ENCODE data around the gene AMD1. TPM values are rescaled to one million over a fixed set of nuclear protein-coding genes. Genes with fewer than 3 reads are reported as not detected.

The AMD1 gene
- total RNA-seq, 2 experiments from 2014 or later: 74.3 to 90.0 TPM

- intact Hi-C loops (cut with micrococcal nuclease; ENCODE audit: unreplicated experiment): no loop called here
- BruUV-seq (replicated peaks): no TSS peak
- Histone ChIP-seq H3K4me3 (ENCODE audit: low read depth, low read length, poor library complexity, severe bottlenecking) (no peak overlapping the region), H3K27ac (ENCODE audit: low read depth, low read length, poor library complexity, severe bottlenecking) (no peak overlapping the region), H4K20me1 (ENCODE audit: insufficient read depth, low read length) (no peaks in the 10 kb centered on the region), H3K36me3 (ENCODE audit: insufficient read depth, low read length) (no peaks in the 10 kb centered on the region), H3K4me2 (ENCODE audit: low read length) (no peak overlapping the region), H3K9me2 (ENCODE audit: insufficient read depth, low read length) (no peaks in the 10 kb centered on the region), H3K79me2 (ENCODE audit: insufficient read depth, low read depth, low read length) (no peaks in the 10 kb centered on the region), H2AFZ (ENCODE audit: low read length) (no peak overlapping the region), H3K9me3 (ENCODE audit: low read length) (no peaks in the 10 kb centered on the region), H3K4me1 (ENCODE audit: insufficient read depth, low read length, poor library complexity, severe bottlenecking) (no peaks in the 10 kb centered on the region)
- TF ChIP-seq EZH2phosphoT487 (IDR thresholded peaks at IDR 0.05; ENCODE audit: borderline replicate concordance, low read depth, low read length): no peak
- TF ChIP-seq, protein P1, sequence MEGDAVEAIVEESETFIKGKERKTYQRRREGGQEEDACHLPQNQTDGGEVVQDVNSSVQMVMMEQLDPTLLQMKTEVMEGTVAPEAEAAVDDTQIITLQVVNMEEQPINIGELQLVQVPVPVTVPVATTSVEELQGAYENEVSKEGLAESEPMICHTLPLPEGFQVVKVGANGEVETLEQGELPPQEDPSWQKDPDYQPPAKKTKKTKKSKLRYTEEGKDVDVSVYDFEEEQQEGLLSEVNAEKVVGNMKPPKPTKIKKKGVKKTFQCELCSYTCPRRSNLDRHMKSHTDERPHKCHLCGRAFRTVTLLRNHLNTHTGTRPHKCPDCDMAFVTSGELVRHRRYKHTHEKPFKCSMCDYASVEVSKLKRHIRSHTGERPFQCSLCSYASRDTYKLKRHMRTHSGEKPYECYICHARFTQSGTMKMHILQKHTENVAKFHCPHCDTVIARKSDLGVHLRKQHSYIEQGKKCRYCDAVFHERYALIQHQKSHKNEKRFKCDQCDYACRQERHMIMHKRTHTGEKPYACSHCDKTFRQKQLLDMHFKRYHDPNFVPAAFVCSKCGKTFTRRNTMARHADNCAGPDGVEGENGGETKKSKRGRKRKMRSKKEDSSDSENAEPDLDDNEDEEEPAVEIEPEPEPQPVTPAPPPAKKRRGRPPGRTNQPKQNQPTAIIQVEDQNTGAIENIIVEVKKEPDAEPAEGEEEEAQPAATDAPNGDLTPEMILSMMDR (conservative IDR thresholded peaks at IDR 0.05; ENCODE audit: low read length): no peak
- no peak for DNase-seq (ENCODE audit: low spot score)
- ChIA-PET POLR2A (interaction anchor here (1.2 kb wide), 1 partner anchor 14 kb away, joined by 3 read pairs; no protein-coding TSS in a partner anchor), CTCF (ENCODE audit: unreplicated experiment) (no interaction called here)
These were observed 56.2 kb downstream of the AMD1 start for GRCh38 chr6:110930781-110931180.

DNA sequence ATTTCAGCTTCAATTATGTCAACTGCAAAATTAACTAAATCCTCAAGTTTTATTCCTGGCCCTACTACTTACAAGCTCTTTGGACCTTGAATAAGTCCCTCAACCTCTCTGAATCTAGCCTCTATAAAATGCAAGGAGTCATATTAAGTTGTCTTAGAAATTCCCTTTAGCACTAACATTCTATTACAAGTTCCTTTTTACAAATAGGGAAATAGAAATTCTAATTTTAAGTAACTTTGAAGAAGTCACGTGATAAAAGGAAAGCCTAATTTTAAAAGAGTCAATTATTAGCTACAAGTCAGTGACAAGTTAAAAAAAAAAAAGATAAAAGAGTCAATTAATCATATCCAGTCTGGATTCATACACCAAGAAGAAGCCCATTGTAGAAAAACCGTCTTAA is 59.3 kb downstream of the AMD1 start:
- no TSS peak for BruUV-seq (replicated peaks)
- Histone ChIP-seq H3K79me2 (ENCODE audit: insufficient read depth, low read depth, low read length) (no peaks in the 10 kb centered on the region), H3K4me1 (ENCODE audit: insufficient read depth, low read length, poor library complexity, severe bottlenecking) (no peaks in the 10 kb centered on the region), H3K4me3 (ENCODE audit: low read depth, low read length, poor library complexity, severe bottlenecking) (no peak overlapping the region), H3K9me3 (ENCODE audit: low read length) (no peaks in the 10 kb centered on the region), H3K9me2 (ENCODE audit: insufficient read depth, low read length) (no peaks in the 10 kb centered on the region), H4K20me1 (ENCODE audit: insufficient read depth, low read length) (no peaks in the 10 kb centered on the region), H3K27ac (ENCODE audit: low read depth, low read length, poor library complexity, severe bottlenecking) (no peak overlapping the region), H3K4me2 (ENCODE audit: low read length) (no peak overlapping the region), H3K36me3 (ENCODE audit: insufficient read depth, low read length) (no peaks in the 10 kb centered on the region), H2AFZ (ENCODE audit: low read length) (no peak overlapping the region)
- ChIA-PET CTCF (ENCODE audit: unreplicated experiment) (no interaction called here), POLR2A (interaction anchor here (0.6 to 1.2 kb wide), 3 partner anchors 10 to 484 kb away, joined by 3 to 5 read pairs (median 4); no protein-coding TSS in a partner anchor)
- TF ChIP-seq, protein P1 (conservative IDR thresholded peaks at IDR 0.05; ENCODE audit: low read length): no peak
- TF ChIP-seq EZH2phosphoT487 (IDR thresholded peaks at IDR 0.05; ENCODE audit: borderline replicate concordance, low read depth, low read length): no peak
- no peak for DNase-seq (ENCODE audit: low spot score)
- intact Hi-C loops (cut with micrococcal nuclease; ENCODE audit: unreplicated experiment): no loop called here

GRCh38 chr6:110934381-110934898 is 59.9 kb downstream of the AMD1 start:
- H3K9me3 ChIP-seq (ENCODE audit: low read length): no peaks in the 10 kb centered on the region
- no peak for DNase-seq (ENCODE audit: low spot score)
- H3K4me1 ChIP-seq (ENCODE audit: insufficient read depth, low read length, poor library complexity, severe bottlenecking): no peaks in the 10 kb centered on the region
- no peaks in the 10 kb centered on the region for H3K9me2 ChIP-seq (ENCODE audit: insufficient read depth, low read length)
- H3K4me2 ChIP-seq (ENCODE audit: low read length): no peak overlapping the region
- CTCF ChIA-PET (ENCODE audit: unreplicated experiment): no interaction called here
- H3K79me2 ChIP-seq (ENCODE audit: insufficient read depth, low read depth, low read length): no peaks in the 10 kb centered on the region
- no peak overlapping the region for H3K27ac ChIP-seq (ENCODE audit: low read depth, low read length, poor library complexity, severe bottlenecking)
- no peaks in the 10 kb centered on the region for H4K20me1 ChIP-seq (ENCODE audit: insufficient read depth, low read length)
- no peak overlapping the region for H2AFZ ChIP-seq (ENCODE audit: low read length)
- no peak overlapping the region for H3K4me3 ChIP-seq (ENCODE audit: low read depth, low read length, poor library complexity, severe bottlenecking)
- POLR2A ChIA-PET: interaction anchor here (0.9 to 1.4 kb wide), 3 partner anchors 10 to 256 kb away, joined by 3 to 5 read pairs (median 4); no protein-coding TSS in a partner anchor
- BruUV-seq (replicated peaks): no TSS peak
- no peaks in the 10 kb centered on the region for H3K36me3 ChIP-seq (ENCODE audit: insufficient read depth, low read length)
- TF ChIP-seq, protein P1 (conservative IDR thresholded peaks at IDR 0.05; ENCODE audit: low read length): no peak
- no peak for TF ChIP-seq EZH2phosphoT487 (IDR thresholded peaks at IDR 0.05; ENCODE audit: borderline replicate concordance, low read depth, low read length)
- intact Hi-C loops (cut with micrococcal nuclease; ENCODE audit: unreplicated experiment): no loop called here

Data from OCI-LY7 (cell line).